Kidney (tissue), 14 donors: ENCODE data around the gene HAO2. TPM values are rescaled to one million over a fixed set of nuclear protein-coding genes. Genes with fewer than 3 reads are reported as not detected.

ENCODE experiments used
- DNase-seq, 5 donors: peaks; one replicate each; pipeline ENCODE4 v3.0.0-alpha.2; 2013 to 2020
- FAIRE-seq: peaks from 2 replicates; lab custom pipeline; 2012; peaks lifted over from hg19 to GRCh38; lab: Jason Lieb, UNC
- H3K27ac ChIP-seq, 2 donors: one replicate each; pipeline ENCODE4 v1.7.0; 2013; ENCODE audit warnings: low read depth in 2 of 2, low read length in 2 of 2, inconsistent platforms in 1 of 2
- H3K27me3 ChIP-seq: one replicate; pipeline ENCODE4 v1.7.1; 2013; ENCODE audit warnings: low read length, inconsistent platforms; ENCODE audit not compliant: control insufficient read depth, insufficient read depth
- H3K36me3 ChIP-seq, 3 donors: one replicate each; pipeline versions ENCODE4 v1.7.0 to v1.7.1; 2013; ENCODE audit warnings: low read length in 3 of 3, control low read depth in 1 of 3, inconsistent platforms in 1 of 3; ENCODE audit not compliant: insufficient read depth in 3 of 3, control insufficient read depth in 2 of 3
- H3K4me1 ChIP-seq, 3 donors: one replicate each; pipeline versions ENCODE4 v1.7.0 to v1.7.1; 2013; ENCODE audit warnings: low read length in 3 of 3, inconsistent platforms in 1 of 3, low read depth in 1 of 3; ENCODE audit not compliant: control insufficient read depth in 2 of 3, insufficient read depth in 2 of 3
- H3K4me3 ChIP-seq, 3 donors: one replicate each; pipeline versions ENCODE4 v1.7.0 to v1.8.1; 2013; ENCODE audit warnings: low read length in 3 of 3, control low read depth in 1 of 3, inconsistent platforms in 1 of 3
- H3K9ac ChIP-seq, 3 donors: one replicate each; pipeline versions ENCODE4 v1.7.0 to v1.7.1; 2013; ENCODE audit warnings: low read length in 3 of 3, control low read depth in 1 of 3, inconsistent platforms in 1 of 3
- H3K9me3 ChIP-seq, 3 donors: one replicate each; pipeline versions ENCODE4 v1.7.0 to v1.7.1; 2013; ENCODE audit warnings: low read length in 3 of 3, control low read depth in 1 of 3, inconsistent platforms in 1 of 3; ENCODE audit not compliant: control insufficient read depth in 2 of 3, insufficient read depth in 1 of 3
- intact Hi-C: fragments of 100-400 bp; cut with DNase I; formaldehyde crosslinking; loops from one replicate; pipeline ENCODE4 v1.11.1; 2022
- polyA plus RNA-seq: library from polyadenylated mRNA; stranded (reverse); fragments of 350-450 nt; fragmentation: Illumina TruSeq; extraction: RNeasy Lipid Tissue Mini Kit (QIAGEN cat#74804); gene quantifications from one replicate; pipeline ENCODE4 v1.2.3, GENCODE V29; 2014; ENCODE audit warnings: low read depth, low replicate concordance; ENCODE audit not compliant: insufficient read depth
- total RNA-seq: library from RNA; stranded (reverse); fragmentation: NEBNext Ultra II Directional; extraction: Animal tissue kit (Norgen Biotek cat#: 25700); gene quantifications from one replicate; pipeline ENCODE4 v1.2.1, GENCODE V29; 2021
- TF ChIP-seq, protein P1 (sequence below): IDR thresholded peaks from 3 replicates; pipeline ENCODE4 v1.5.1; 2012; ENCODE audit warnings: mild to moderate bottlenecking, moderate library complexity, borderline replicate concordance; ENCODE audit not compliant: insufficient read depth; ENCODE audit errors: extremely low read depth
- donor health status: control.
- donor health status: control.
- donor health status: control.
- donor health status: control.
- donor health status: control.
- donor health status: DM: yes; HTN: yes; CAD: no.
- donor health status: Normal renal cell carcinoma (clear cell type).

The HAO2 gene
- total and polyA plus RNA-seq, 2 donors from 2014 or later = 1.9 to 183 TPM

DNA sequence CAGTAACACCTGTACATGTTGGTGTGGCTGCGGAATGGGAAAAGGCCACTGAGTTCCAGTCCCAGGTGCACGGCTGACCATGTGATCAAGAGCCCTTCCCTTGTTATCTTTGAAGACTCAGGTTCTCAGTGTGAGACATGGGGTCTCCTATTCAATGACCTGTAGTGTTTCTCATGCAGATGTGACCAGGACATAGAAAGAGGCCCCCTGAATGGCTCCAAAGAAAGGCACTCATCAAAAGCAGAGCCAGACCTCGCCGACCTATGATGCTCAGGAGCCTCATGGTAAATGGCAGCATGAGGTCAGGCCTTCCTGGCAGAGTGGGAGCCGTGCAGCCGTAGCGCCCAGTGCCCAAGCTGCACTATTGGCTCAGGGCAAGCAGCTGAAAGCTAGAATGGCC is 42.3 kb upstream of the HAO2 start:
- peak overlapping the region in 1 of 3 donors; percentile 55 for H3K4me3 ChIP-seq
- peaks cover 0 to 29% (median 19%) of the 10 kb centered on the region in 3 donors for H3K4me1 ChIP-seq
- intact Hi-C loops = no loop called here
- TF ChIP-seq, protein P1, sequence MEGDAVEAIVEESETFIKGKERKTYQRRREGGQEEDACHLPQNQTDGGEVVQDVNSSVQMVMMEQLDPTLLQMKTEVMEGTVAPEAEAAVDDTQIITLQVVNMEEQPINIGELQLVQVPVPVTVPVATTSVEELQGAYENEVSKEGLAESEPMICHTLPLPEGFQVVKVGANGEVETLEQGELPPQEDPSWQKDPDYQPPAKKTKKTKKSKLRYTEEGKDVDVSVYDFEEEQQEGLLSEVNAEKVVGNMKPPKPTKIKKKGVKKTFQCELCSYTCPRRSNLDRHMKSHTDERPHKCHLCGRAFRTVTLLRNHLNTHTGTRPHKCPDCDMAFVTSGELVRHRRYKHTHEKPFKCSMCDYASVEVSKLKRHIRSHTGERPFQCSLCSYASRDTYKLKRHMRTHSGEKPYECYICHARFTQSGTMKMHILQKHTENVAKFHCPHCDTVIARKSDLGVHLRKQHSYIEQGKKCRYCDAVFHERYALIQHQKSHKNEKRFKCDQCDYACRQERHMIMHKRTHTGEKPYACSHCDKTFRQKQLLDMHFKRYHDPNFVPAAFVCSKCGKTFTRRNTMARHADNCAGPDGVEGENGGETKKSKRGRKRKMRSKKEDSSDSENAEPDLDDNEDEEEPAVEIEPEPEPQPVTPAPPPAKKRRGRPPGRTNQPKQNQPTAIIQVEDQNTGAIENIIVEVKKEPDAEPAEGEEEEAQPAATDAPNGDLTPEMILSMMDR = no peak
- H3K36me3 ChIP-seq = no peaks in the 10 kb centered on the region
- no peaks in the 10 kb centered on the region for H3K27me3 ChIP-seq
- H3K27ac ChIP-seq = no peak overlapping the region
- no peak for DNase-seq
- no peaks in the 10 kb centered on the region for H3K9me3 ChIP-seq
- H3K9ac ChIP-seq = no peak overlapping the region
- FAIRE-seq = no peak

DNA sequence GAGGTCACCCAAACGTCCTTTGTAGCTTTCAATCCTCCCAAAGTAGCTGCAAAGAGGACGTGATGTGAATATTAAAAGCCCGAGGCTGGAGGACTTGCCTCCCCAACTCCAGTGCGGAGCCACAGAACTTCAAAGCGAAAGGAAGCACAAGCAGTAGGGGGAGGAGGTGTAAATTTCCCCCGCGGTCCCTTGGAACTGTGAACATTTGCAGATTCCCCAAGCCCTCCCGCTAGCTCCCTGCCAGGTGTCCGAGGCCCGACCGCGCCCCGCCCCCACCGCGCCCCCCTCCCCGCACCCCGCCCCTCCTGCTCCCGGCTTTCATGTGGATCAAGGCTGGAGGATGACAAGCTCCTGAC is 41.5 kb upstream of the HAO2 start:
- peak overlapping the region; percentile 32 to 61 for H3K27ac ChIP-seq
- peak overlapping the region in 1 of 3 donors; percentile 74 for H3K9ac ChIP-seq
- intact Hi-C loops = no loop called here
- TF ChIP-seq, protein P1 = no peak
- FAIRE-seq = no peak
- peak in 2 of 5 donors; percentile 91 to 92 for DNase-seq
- H3K27me3 ChIP-seq = no peaks in the 10 kb centered on the region
- no peaks in the 10 kb centered on the region for H3K36me3 ChIP-seq
- H3K4me3 ChIP-seq = peak overlapping the region; percentile 30 to 76 (median 62)
- peaks cover 0 to 24% (median 19%) of the 10 kb centered on the region in 3 donors for H3K4me1 ChIP-seq
- H3K9me3 ChIP-seq = no peaks in the 10 kb centered on the region

GRCh38 chr1:119327450-119328155 is 41.0 kb upstream of the HAO2 start:
- H3K27ac ChIP-seq = peak overlapping the region in 1 of 2 donors; percentile 2

More at GRCh38 chr1:119327450-119328155, 41.0 kb upstream of the HAO2 start:
- TF ChIP-seq, protein P1 = peak; percentile 40
- H3K9me3 ChIP-seq = no peaks in the 10 kb centered on the region
- peaks cover 0 to 22% (median 19%) of the 10 kb centered on the region in 3 donors for H3K4me1 ChIP-seq
- peak overlapping the region in 2 of 3 donors; percentile 53 to 62 for H3K4me3 ChIP-seq
- H3K36me3 ChIP-seq = no peaks in the 10 kb centered on the region
- H3K27me3 ChIP-seq = no peaks in the 10 kb centered on the region
- no peak for FAIRE-seq
- peak overlapping the region in 1 of 3 donors; percentile 34 for H3K9ac ChIP-seq
- DNase-seq = peak; percentile 83 to 97 (median 96)
- intact Hi-C loops = no loop called here
